HCT116 (cell line): ENCODE data around the gene SPDEF. TPM values are rescaled to one million over a fixed set of nuclear protein-coding genes. Genes with fewer than 3 reads are reported as not detected.

Experiments
- ATAC-seq: fragments of 200-7000 bp; cut with Tn5 transposase; 2 replicates; pipeline ENCODE4 v1.9.1; 2020; ENCODE audit warnings: mild to moderate bottlenecking, moderate library complexity
- BruUV-seq: library from RNA; stranded (reverse); fragments of 400-500 nt; replicated peaks from 2 replicates; lab custom pipeline; 2021; lab: Mats Ljungman, UMichigan
- CTCF ChIA-PET: fragments of 300-600 bp; sonication (Branson Sonifier 250); formaldehyde crosslinking; loops from one replicate; lab custom pipeline; 2021; ENCODE audit warnings: antibody characterized with exemption; lab: Charles Lee
- POLR2A ChIA-PET: fragments of 300-600, 350-600 bp; sonication (Branson Sonifier 250); formaldehyde crosslinking; loops from one replicate; lab custom pipeline; 2021; ENCODE audit warnings: antibody characterized with exemption; lab: Charles Lee
- RAD21 ChIA-PET, 2 experiments: fragments of 300-600 bp; sonication (Branson Sonifier 250); formaldehyde crosslinking; loops; one replicate each; lab custom pipeline; 2023; ENCODE audit warnings: low total read pairs in 2 of 2; ENCODE audit not compliant: uncharacterized antibody in 2 of 2, unreplicated experiment in 2 of 2, low non-redundant PET in 1 of 2; lab: Charles Lee
- DNase-seq: peaks from one replicate; pipeline ENCODE4 v3.0.0-alpha.2; 2010; ENCODE audit warnings: low read depth, low spot score
- H2AFZ ChIP-seq: fragments of 200-600 bp; shearing (Covaris generic), sonication (generic); 2 replicates; pipeline ENCODE4 v1.6.1; 2017; ENCODE audit warnings: low read depth, mixed run types, mixed read lengths, antibody characterized with exemption, low read length; ENCODE audit not compliant: poor library complexity, severe bottlenecking
- H3K27ac ChIP-seq: 2 replicates; pipeline ENCODE4 v1.5.1; 2012; ENCODE audit warnings: low read depth, low read length
- H3K27me3 ChIP-seq: fragments of 200-600 bp; sonication (generic); 2 replicates; pipeline ENCODE4 v1.6.1; 2016; ENCODE audit warnings: mixed run types, low read length, mixed read lengths; ENCODE audit not compliant: insufficient read depth
- H3K36me3 ChIP-seq, 2 experiments: fragments of 200-500 bp in 1 of 2; fragments of 200-600 bp in 1 of 2; sonication (Bioruptor generic) in 1 of 2; sonication (generic) in 1 of 2; 2 replicates each; pipeline versions ENCODE4 v1.5.1 to v1.6.1; 2014 to 2016; ENCODE audit warnings: low read length in 2 of 2, inconsistent platforms in 1 of 2, mixed read lengths in 1 of 2, mixed run types in 1 of 2; ENCODE audit not compliant: insufficient read depth in 2 of 2, control insufficient read depth in 1 of 2
- H3K4me1 ChIP-seq, 2 experiments: fragments of 200-600 bp in 1 of 2; sonication (generic) in 1 of 2; 2 replicates each; pipeline versions ENCODE4 v1.5.1 to v1.6.1; 2012 to 2017; ENCODE audit warnings: low read length in 2 of 2, inconsistent platforms in 1 of 2, mild to moderate bottlenecking in 1 of 2, mixed read lengths in 1 of 2, mixed run types in 1 of 2, moderate library complexity in 1 of 2; ENCODE audit not compliant: insufficient read depth in 2 of 2, control insufficient read depth in 1 of 2
- H3K4me2 ChIP-seq: fragments of 200-600 bp; sonication (generic); 2 replicates; pipeline ENCODE4 v1.6.1; 2017; ENCODE audit warnings: mixed run types, low read length, mixed read lengths
- H3K4me3 ChIP-seq, 2 experiments: fragments of 200-600 bp in 1 of 2; sonication (generic) in 1 of 2; replicated peaks in 1 of 2; 2 replicates each; pipeline ENCODE4 v1.5.1; 2011 to 2016; ENCODE audit warnings: low read length in 2 of 2, control low read depth in 1 of 2, low read depth in 1 of 2, mild to moderate bottlenecking in 1 of 2, mixed read lengths in 1 of 2, mixed run types in 1 of 2
- H3K79me2 ChIP-seq: fragments of 200-600 bp; sonication (generic); 2 replicates; pipeline ENCODE4 v1.6.1; 2017; ENCODE audit warnings: mild to moderate bottlenecking, mixed run types, low read length, moderate library complexity, mixed read lengths; ENCODE audit not compliant: insufficient read depth
- H3K9ac ChIP-seq: fragments of 200-600 bp; sonication (generic); 2 replicates; pipeline ENCODE4 v1.6.1; 2016; ENCODE audit warnings: low read length, mixed read lengths
- H3K9me2 ChIP-seq: fragments of 200-600 bp; sonication (generic), shearing (Covaris generic); 2 replicates; pipeline ENCODE4 v1.6.1; 2017; ENCODE audit warnings: mixed run types, mild to moderate bottlenecking, moderate library complexity; ENCODE audit not compliant: insufficient read depth
- H3K9me3 ChIP-seq, 2 experiments: fragments of 200-500 bp in 1 of 2; fragments of 200-600 bp in 1 of 2; sonication (Bioruptor generic) in 1 of 2; sonication (generic) in 1 of 2; 2 replicates each; pipeline ENCODE4 v1.6.1; 2014 to 2017; ENCODE audit warnings: low read length in 2 of 2, mixed read lengths in 2 of 2, inconsistent platforms in 1 of 2, low read depth in 1 of 2, mild to moderate bottlenecking in 1 of 2, mixed run types in 1 of 2, moderate library complexity in 1 of 2; ENCODE audit not compliant: control insufficient read depth in 1 of 2, insufficient read depth in 1 of 2
- H4K20me1 ChIP-seq: fragments of 200-600 bp; sonication (generic), shearing (Covaris generic); 2 replicates; pipeline ENCODE4 v1.6.1; 2017; ENCODE audit warnings: mixed run types, mild to moderate bottlenecking, moderate library complexity; ENCODE audit not compliant: insufficient read depth
- CBX3 ChIP-seq: IDR thresholded peaks from 2 replicates; pipeline ENCODE4 v1.6.1; 2012; ENCODE audit warnings: low read depth
- POLR2AphosphoS5 ChIP-seq: IDR thresholded peaks from 2 replicates; pipeline ENCODE4 v1.6.1; 2011; ENCODE audit warnings: mild to moderate bottlenecking, low read depth, low read length, moderate library complexity
- RAD21 ChIP-seq: IDR thresholded peaks from 2 replicates; pipeline ENCODE4 v1.6.1; 2012; ENCODE audit warnings: low read depth, mild to moderate bottlenecking
- SRF ChIP-seq: IDR thresholded peaks from 2 replicates; pipeline ENCODE4 v1.6.1; 2012; ENCODE audit warnings: low read depth
- TCF7L2 ChIP-seq: IDR thresholded peaks from 2 replicates; pipeline ENCODE4 v1.7.0; 2011; ENCODE audit warnings: borderline replicate concordance, inconsistent platforms; ENCODE audit not compliant: insufficient read depth, insufficient read length; ENCODE audit errors: extremely low read depth
- ZFX ChIP-seq: fragments of 450-650 bp; IDR thresholded peaks from 2 replicates; pipeline ENCODE4 v1.6.1; 2017
- intact Hi-C: fragments of 100-400 bp; cut with micrococcal nuclease; formaldehyde crosslinking; loops from 2 replicates; pipeline ENCODE4 v1.10.0; 2022
- total RNA-seq: library from RNA; stranded (reverse); gene quantifications from one replicate; pipeline ENCODE4 v1.2.1, GENCODE V29; 2021; ENCODE audit not compliant: unreplicated experiment
- TF ChIP-seq, protein P1 (sequence below), 3 experiments: fragments of 200-600 bp in 1 of 3; sonication (generic) in 1 of 3; IDR thresholded peaks in 2 of 3; conservative IDR thresholded peaks in 1 of 3; 2 replicates each; pipeline ENCODE4 v1.5.1; 2012 to 2017; ENCODE audit warnings: low read depth in 2 of 3, low read length in 2 of 3, antibody characterized with exemption in 1 of 3, borderline replicate concordance in 1 of 3, control low read depth in 1 of 3, mild to moderate bottlenecking in 1 of 3, mixed read lengths in 1 of 3, mixed run types in 1 of 3, moderate library complexity in 1 of 3; ENCODE audit not compliant: insufficient read depth in 1 of 3

SPDEF gene
- total RNA-seq, 1 experiment from 2014 or later: 0.39 TPM

GRCh38 chr6:34529665-34530327 is 26.3 kb downstream of the SPDEF start:
- CTCF ChIA-PET: no interaction called here
- BruUV-seq: no TSS peak

More at GRCh38 chr6:34529665-34530327, 26.3 kb downstream of the SPDEF start:
- ChIA-PET POLR2A (no interaction called here), RAD21 (no interaction called here)
- intact Hi-C loops: no loop called here
- ATAC-seq (no peak), DNase-seq (no peak)
- H3K9ac ChIP-seq: no peak overlapping the region
- no peak overlapping the region for H3K4me2 ChIP-seq
- H3K9me3 ChIP-seq: no peaks in the 10 kb centered on the region
- H3K9me2 ChIP-seq: no peaks in the 10 kb centered on the region
- no peaks in the 10 kb centered on the region for H3K36me3 ChIP-seq
- peaks cover 10 to 14% of the 10 kb centered on the region in 2 experiments; a peak in 3 of 4 replicates for H3K4me1 ChIP-seq
- H3K27me3 ChIP-seq: no peaks in the 10 kb centered on the region
- H4K20me1 ChIP-seq: no peaks in the 10 kb centered on the region
- H3K79me2 ChIP-seq: no peaks in the 10 kb centered on the region
- no peak overlapping the region for H3K4me3 ChIP-seq
- no peak overlapping the region for H2AFZ ChIP-seq
- H3K27ac ChIP-seq: no peak overlapping the region
- TF ChIP-seq RAD21: peak; percentile 59
- no peak for TF ChIP-seq ZFX
- no peak for TF ChIP-seq TCF7L2
- TF ChIP-seq SRF: no peak
- TF ChIP-seq, protein P1, sequence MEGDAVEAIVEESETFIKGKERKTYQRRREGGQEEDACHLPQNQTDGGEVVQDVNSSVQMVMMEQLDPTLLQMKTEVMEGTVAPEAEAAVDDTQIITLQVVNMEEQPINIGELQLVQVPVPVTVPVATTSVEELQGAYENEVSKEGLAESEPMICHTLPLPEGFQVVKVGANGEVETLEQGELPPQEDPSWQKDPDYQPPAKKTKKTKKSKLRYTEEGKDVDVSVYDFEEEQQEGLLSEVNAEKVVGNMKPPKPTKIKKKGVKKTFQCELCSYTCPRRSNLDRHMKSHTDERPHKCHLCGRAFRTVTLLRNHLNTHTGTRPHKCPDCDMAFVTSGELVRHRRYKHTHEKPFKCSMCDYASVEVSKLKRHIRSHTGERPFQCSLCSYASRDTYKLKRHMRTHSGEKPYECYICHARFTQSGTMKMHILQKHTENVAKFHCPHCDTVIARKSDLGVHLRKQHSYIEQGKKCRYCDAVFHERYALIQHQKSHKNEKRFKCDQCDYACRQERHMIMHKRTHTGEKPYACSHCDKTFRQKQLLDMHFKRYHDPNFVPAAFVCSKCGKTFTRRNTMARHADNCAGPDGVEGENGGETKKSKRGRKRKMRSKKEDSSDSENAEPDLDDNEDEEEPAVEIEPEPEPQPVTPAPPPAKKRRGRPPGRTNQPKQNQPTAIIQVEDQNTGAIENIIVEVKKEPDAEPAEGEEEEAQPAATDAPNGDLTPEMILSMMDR (IDR thresholded peaks at IDR 0.05 in 2 of 3, conservative IDR thresholded peaks at IDR 0.05 in 1 of 3; ENCODE audit: borderline replicate concordance in 1 of 3, insufficient read depth in 1 of 3, low read depth in 2 of 3, low read length in 2 of 3): peak in 2 of 3 experiments; percentile 4 to 47; a peak in 1 of 6 replicates
- TF ChIP-seq CBX3: no peak
- TF ChIP-seq POLR2AphosphoS5: no peak
